Stimulated activated CD4-positive, alpha-beta T cell treated with anti-CD3 and anti-CD28 coated beads, Interleukin-1b, Interleukin-23, amount 100 ng/mL, for 48 hours (primary cell): ENCODE data around the gene SYT1.

Experiments
- DNase-seq: peaks from one replicate; pipeline ENCODE4 v3.0.0-alpha.2; 2020

The SYT1 gene

DNA sequence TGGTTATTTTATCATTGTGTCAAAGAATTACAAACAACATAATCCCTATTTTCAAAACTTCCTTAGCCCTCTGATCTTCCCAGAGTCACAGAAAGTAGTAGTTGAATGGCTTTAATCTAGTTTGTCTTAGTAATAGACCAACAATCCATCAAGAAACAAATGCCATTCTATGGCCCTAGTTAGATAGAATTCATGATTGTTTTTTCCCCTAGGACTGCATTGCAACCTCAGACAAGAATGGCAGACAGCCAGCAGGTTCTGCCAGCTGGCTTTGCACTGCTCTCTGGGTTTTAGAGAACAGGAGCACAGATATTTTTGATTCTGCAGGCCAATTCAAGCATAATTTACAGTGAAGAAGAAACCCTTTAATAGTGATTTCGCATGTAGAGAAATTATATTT is 33.8 kb downstream of the SYT1 start:
- no peak for DNase-seq

DNA sequence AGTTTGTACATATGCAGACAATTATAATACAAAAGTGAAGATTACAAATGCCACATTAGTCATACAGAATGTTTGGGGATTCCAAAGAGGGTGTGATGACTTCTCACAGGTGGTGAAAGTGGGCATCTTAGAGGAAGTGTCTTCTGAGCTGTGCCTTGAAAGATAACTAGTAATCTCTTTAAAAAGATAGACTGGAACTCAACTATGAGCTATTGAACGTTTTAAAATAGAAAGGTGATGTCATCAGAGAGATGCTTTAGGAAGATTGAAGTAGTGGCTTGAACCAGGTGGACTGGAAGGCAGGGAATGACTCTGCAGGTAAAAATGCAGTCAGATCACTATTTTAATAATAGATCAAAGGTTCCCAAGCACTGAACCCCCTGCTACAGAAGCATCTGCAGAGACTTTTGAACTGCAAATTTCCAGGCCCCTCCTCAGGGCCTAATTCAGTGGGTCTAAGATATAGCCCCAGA is 50.3 kb downstream of the SYT1 start:
- no peak for DNase-seq

DNA sequence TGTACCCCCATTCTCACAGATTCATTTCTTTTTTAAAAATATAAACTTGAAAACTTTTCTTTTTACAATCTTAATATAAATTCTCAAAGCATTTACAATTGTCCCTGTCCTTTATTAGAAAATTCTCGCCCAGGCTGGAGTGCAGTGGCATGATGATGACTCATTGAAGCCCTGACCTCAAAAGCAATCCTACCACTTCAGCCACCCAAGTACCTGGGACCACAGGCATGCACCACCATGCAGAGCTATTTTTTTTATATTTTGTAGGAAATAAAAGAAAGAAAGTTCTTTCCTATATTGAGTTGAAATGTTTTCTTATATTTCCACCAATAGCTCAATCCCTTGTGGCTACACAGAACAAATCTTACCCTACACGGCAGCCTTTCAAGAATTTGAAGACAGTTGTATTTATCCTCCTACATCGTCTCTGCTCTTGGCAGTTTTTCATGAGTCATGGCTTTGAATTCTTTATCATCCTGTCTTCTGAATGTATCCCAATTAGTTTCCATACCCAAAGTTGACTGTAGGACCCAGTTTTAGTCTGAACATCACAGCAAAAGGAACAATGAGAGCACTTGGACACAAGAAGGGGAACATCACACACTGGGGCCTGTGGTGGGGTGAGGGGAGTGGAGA is 52.4 kb downstream of the SYT1 start:
- no peak for DNase-seq

DNA sequence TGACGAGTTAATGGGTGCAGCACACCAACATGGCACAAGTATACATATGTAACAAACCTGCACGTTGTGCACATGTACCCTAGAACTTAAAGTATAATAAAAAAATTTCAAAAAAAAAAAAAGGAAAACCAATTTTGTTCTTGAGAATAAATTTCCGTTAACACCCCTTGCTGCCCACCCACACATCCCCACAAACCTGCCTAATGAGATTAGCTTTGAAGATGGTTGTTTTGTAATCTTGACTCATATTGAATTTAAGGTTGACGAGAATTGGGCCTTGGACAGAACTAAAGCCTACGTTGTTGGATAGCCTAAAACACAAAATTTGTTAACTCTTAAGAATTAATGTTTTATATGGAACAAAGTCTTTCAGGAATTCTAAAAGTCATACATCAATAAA is 52.9 kb downstream of the SYT1 start:
- no peak for DNase-seq

DNA sequence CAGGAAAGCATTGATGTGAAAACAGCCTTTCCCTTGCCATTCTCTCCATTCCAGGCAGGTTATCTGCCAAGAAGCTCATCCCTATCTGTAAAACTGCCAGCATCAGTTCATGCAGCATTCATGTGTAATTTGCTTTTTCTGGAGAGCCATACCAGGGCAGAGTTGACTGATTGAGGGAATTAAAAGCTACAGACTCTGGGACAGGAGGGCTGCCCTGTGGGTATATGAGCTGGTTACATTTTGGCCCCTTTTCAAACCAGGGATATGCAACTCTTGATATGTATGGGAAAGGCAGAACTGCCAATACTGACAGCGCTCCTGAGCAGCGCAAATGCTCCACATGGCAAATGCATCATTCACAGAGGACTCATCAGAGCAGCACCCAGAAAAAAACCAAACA is 53.7 kb downstream of the SYT1 start:
- no peak for DNase-seq

DNA sequence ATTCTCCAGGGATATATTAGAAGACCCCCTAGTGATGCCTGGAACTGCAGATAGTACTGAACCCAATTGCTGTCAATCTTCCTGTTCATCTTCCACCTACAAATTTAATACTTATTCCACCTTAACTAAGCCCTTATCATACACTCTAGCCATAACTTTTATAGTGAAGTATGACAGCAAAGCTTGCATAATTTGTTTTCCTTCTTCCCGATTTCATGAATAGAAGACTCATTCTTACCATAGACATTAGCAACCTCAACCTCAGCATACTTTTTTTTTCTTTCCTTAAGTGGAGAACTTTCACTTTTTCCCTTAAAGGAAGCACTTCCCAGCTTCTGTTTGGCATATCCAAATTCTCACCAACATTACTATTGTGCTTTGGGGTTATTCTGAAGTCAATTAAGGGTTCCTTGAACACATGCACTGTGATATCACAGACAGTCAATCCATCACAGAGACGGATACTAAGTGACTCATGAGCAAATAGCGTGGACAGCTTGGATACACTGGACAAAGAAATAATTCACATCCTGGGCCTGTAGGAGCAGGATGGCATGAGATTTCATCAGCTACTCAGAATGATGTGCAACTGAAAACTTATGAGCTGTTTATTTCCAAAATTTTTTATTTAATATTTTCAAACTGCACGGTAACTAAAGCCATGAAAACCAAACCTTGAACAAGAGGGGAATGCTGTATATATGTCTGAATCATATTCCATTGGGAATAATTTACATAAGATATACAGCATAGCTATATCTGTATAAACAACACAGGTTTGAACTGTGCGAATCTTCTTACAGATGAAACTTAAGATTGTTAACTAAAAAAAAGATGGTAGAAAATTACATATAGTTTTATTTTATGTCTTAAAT is 63.9 kb downstream of the SYT1 start:
- DNase-seq: no peak

DNA sequence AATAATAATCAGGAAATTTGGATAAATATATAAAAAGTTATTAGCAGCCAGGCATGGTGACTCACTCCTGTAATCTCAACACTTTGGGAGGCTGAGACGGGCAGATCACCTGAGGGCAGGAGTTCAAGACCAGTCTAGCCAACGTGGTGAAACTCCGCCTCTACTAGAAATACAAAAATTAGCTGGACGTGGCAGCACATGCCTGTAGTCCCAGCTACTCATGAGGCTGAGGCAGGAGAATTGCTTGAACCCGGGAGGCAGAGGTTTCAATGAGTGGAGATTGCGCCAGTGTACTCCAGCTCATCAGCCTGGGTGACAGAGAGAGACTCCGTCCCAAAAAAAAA is 64.5 kb downstream of the SYT1 start:
- DNase-seq: no peak

DNA sequence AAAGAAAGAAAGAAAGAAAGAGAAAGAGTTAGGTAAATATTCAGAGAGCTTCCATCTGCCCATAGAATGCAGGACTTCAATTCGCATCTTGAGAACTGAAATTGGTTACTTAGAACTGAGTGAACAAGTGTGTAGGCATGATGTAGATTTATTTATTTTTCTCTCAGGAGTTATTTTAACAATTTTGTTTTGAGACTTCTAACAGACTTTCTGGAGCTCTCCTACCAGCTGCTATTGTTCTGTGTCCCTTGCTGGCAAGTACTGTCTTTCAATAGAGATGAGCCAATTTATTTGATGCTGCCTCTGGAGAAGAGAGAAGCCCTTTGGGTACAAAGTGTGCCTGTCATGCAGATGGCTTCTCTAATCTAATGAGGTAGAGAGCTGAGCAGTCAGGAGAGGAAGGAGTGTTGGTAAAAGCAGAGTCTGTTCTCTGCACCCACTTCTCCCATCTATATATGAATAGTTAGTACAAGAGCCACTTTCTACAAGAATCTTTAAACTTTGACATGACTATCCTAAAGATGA is 67.0 kb downstream of the SYT1 start:
- DNase-seq: no peak

DNA sequence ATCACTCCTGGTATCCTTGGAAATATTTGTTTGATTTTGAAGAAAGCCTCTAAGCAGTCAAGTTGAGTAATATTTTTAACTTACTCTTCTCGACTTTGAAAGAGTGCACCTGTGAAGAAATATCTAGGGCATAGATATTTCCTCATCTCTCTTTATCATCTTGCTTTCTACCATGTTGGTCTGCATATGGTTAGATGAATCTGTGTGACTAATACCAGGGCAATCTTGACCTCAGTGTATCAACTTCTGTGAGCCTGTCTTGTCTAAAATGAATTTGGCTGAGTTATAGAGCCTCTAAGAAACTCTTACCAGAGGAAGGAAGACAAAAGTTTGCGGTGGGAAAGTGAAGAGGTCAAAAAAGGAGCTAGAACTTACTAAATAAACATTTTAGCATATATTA is 68.4 kb downstream of the SYT1 start:
- DNase-seq: no peak

DNA sequence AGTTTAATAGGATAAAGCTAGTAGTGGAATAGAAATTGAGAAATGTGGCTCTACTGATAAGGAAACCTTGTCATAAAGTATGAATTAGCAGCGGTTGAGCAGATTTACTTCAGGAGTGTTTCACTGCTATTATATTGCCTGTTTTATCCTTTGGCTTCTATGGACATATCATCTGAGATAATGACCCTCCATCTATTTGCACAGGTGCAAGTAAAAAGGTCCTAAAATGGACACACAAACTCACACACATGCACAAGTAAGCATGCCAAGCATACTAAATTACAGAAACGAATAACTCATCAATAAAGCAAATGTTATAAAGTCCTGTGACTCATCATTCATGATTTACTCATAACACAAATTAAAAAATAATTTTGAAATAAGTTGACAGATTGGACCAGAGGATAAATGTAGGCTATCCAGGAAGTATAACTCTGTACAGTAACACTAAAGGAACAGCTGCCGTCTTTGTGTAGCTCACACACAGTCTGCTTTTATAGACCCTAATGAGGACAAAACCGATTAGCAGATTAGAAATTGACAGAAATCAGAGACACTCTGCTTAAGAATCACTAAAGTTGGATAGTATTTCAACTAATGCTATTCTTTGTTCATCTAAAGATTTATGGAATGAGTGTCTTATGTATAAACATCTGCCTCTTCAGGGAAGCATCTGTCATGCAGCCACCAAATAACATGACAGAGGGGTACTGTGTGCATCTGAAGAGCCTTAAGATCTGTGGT is 73.9 kb downstream of the SYT1 start:
- DNase-seq: no peak

DNA sequence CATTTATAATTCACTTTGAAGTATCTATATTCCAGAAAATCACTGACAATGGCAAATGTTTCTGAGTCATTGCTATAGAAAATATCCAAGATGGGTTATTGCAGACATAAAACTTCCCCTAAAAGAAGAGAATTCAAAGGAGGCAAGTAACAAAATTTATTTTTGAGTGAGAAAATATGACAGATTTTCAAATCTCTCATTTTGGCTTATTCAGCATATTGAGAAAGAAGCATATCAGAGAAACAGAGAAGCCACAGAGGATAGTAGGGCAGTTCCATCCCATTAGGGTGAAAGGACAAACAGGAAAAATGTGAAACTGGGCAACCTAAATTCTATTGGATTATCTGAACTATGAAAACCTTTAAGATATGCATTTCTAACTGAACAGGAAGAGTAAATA is 85.0 kb downstream of the SYT1 start:
- DNase-seq: no peak

DNA sequence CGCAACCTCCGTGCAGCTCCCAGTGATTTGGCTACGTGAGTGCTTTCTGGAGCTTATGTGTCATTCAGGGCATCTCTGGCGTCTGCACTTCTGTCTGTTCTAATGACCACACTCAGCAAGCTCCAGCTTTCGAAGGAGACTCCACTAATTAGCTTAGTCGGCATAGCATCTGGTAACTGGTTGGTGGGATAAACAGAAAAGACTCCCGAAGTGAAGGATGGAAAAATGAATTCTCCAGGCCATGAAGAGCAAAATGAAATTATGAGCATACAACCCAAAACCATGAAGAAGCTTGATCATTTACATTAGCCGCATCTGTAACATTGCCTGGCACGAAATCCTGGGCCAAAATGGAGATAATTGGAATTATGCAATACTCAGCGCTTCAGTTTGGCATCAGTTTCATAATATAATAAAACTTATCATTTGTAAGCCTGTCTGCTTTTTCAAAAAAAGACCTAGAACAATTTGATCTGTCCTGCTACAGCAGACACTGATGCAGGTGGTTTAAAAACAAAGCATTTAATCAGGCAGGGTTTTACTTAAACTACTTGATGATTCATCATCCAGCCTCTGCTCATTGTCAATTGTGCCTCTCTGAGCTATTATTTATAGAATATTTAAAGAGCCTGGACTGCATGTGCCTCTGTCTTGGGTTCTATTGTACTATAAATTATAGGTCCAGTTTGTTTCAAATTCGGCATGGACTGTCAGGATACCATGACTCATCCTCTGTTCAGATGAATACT is 87.4 kb downstream of the SYT1 start:
- no peak for DNase-seq

DNA sequence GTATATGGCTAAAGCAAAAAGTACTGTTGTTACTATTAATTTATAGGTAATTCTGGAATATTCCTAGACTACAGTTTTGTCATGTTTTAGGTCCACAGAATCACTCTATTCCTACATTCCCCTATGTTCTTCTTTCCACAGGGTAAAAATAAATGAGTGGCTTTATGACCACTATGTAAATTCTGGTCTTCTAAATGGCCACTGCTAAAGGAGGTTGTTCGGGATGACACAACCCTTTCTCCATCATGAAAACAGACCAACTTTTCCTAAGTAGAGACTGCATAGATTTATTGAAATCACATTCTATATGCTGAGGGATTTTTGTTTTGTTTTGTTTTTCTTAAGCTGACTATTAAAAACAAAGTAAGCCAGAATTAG is 88.0 kb downstream of the SYT1 start:
- no peak for DNase-seq

DNA sequence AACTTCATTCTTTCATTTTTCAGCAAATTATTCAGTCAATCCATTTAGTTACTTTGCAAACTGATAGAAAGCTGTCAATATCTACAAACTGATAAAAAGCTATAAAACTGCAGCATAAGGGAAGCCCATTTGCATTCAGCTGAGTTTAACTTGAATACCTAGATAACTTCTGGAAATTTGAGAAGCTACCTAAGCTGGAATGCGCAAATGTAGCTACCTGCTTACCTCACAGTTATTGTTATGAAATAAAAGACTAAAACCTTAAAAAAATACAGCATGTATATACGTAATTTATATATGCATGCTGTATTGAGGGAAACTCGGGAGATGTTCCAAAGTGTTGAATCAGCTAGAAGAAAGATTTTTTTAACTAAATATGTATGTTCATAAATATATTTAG is 94.4 kb downstream of the SYT1 start:
- DNase-seq: no peak

DNA sequence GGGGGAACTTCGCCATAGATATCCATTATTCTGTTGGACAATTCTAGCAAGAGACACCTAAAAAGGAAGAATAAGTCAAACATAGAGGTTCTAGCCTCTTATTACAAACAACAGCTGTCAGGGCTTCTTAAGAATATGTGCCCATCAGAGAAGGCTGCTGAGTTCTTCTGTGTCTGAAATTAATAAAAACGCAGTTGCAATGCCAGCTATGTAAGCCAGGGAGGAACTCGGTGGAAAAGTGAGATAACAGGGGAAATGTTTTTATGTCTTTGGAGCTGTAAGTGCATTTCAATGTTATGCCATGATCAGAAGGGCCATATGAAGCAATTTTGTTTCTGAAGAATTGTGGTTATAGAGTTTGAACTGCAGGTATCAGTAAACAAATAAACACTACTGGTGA is 95.0 kb downstream of the SYT1 start:
- no peak for DNase-seq

DNA sequence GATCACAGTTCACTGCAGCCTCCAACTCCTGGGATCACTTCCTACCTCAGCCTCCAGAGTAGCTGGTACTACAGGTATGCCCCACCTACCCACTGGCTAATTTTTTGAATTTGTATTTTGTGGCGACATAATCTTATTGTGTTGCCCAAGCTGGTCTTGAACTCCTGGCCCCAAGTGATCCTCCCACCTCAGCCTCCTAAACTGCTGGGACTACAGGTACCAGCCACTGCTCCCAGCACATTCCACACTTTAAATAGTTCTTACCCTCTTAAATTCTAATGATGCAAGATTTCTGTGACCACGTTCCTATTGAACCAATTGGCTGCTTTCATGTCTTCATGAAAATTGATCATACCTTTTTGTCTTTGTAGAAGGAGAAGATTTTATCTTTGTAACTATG is 96.6 kb downstream of the SYT1 start:
- no peak for DNase-seq

DNA sequence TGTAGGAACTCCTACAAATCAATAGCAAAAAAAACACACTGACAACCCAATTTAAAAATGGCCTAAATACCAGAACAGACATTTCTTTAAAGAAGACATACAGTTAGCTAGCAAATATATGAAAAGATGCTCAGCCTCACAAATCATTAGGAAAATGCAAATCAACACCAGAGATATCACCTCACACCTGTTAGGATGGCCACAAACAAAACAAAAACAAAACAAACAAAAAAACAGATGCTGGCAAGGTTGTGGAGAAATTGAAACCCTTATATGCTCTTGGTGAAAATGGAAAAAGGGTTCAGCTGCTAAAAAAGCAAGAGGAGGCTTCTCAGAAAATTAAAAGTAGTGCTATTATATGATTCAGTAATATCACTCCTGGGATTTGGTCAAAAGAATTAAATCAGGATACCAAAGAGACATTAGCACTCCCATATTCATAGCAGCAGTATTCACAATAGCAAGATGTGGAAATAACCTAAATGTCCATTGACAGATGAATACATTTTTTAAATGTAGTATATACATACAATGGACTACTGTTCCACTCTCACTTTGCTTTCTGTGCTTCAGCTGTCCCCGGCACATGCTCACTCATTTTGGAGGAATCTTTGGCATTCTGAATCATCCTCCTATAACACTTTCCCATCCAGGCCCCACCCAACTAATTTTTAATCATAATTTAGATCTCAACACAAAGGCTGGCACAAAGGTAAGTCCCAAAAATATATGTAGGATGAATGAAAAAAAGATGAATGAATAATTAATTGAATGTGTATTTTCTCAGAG is 99.1 kb downstream of the SYT1 start:
- no peak for DNase-seq

DNA sequence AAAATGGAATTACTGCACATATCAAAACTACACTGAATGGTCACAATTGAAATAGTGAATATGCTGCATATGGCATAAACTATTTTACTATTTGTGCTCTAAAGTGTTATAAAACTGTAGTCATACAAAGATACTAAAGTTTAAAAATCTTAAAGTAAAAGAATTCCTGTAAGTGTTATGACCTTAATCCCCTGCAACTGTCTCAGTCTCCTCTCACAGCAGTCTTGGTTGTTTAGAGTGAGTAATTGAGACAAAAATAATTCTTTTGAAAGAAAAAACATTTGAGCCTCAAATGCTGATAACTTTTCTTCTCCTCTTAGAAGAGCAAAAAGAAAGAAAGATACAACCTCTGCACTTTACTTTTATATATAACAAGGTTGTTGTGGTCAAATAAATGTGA is 99.9 kb downstream of the SYT1 start:
- no peak for DNase-seq

DNA sequence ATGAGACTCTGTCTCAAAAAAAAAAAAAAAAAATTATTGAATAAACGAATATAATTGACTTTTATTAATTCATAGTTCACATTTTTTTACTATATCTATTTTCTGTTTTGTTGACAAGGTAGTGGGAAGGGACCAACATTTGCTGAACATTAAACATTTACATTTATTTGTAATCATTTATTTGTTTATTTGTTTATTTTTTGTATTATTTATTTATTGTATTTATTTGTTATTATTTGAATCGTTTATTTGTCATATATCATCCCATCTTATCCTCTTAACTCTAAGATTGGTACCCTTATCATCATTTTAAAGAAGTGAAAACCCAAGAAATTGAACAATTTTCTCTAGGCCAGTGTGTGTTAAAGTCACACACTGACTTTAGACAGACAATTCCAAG is 101.5 kb downstream of the SYT1 start:
- DNase-seq: no peak

DNA sequence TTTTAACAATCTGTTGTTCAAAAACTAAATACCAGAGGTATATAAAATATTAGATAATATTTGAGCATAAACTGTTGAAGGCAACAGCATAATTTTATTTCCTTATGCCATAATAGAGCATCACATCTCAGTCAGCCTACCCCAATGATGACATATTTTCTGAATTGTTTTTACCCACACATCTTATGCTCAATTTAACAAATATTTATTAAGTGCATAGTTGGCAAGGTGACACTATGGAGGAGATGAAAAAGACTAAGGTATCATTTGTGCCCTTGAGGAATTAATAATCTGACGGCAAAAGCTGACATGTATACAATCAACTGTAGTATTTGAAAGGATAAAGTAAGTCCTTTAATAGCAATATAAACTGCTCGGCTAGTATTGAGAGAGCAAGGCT is 102.4 kb downstream of the SYT1 start:
- DNase-seq: no peak

DNA sequence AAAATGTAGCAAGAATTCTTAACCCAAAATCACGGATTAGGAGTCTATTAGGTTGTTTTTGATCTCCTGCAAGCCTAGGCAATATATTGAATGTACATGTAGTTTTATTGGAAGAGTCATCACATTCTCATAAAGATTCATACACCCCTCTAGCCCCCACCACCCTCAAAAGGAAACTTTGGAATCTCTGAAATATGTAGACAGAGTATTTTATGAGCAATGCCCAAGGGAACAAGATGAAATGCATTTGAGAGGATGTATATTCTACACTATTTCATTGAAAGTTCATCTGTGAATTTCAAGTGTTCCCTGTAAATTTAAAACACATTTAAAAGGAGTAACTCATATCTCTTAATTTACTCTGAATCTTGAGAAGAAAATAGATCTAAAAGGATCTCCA is 103.7 kb downstream of the SYT1 start:
- DNase-seq: no peak

DNA sequence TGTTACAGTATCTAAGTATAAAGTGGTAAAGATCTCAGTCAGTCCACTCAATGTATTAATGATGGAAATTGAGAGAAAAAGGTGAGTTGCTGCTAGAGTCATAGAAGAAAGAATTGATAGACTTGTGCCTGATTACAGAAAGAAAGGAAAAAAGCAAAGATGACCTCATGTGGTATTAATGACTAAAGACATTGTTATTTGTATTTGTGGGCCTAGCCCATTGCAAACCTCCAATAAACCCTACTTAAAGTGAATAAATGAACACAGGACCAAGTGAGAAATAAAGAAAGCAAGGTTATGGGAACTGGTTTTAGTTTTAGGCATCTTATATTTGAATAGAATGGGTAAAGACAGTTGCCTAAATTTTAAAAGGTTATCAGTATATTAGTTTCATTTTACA is 105.5 kb downstream of the SYT1 start:
- no peak for DNase-seq
